Activated CD4-positive, alpha-beta memory T cell treated with anti-CD3 and anti-CD28 coated beads, Interleukin-2, amount 10 ng/mL, durations not matched to agents 7 days and 5 days (primary cell): ENCODE data around the gene DTNBP1. TPM values are rescaled to one million over a fixed set of nuclear protein-coding genes. Genes with fewer than 3 reads are reported as not detected.

ENCODE experiments used
- CTCF ChIA-PET: fragments of 350-600 bp; sonication (Branson Sonifier 250); formaldehyde crosslinking; loops from one replicate; lab custom pipeline; 2021; ENCODE audit warnings: antibody characterized with exemption, inconsistent platforms; lab: Charles Lee
- POLR2A ChIA-PET: fragments of 350-600 bp; sonication (Branson Sonifier 250); formaldehyde crosslinking; loops from one replicate; lab custom pipeline; 2021; ENCODE audit warnings: antibody characterized with exemption; lab: Charles Lee
- DNase-seq: peaks from one replicate; pipeline ENCODE4 v3.0.0-alpha.2; 2020
- H3K27ac Mint-ChIP-seq: one replicate; pipeline ENCODE4 v1.8.0; 2021; ENCODE audit warnings: mild to moderate bottlenecking, mixed read lengths
- H3K27me3 Mint-ChIP-seq: one replicate; pipeline ENCODE4 v1.8.0; 2021; ENCODE audit warnings: mixed read lengths
- H3K36me3 Mint-ChIP-seq: one replicate; pipeline ENCODE4 v1.8.0; 2021; ENCODE audit warnings: low read depth, mixed read lengths
- H3K4me1 Mint-ChIP-seq: one replicate; pipeline ENCODE4 v1.8.0; 2021; ENCODE audit warnings: mixed read lengths
- H3K4me3 Mint-ChIP-seq: one replicate; pipeline ENCODE4 v1.8.0; 2021; ENCODE audit warnings: mild to moderate bottlenecking, mixed read lengths
- H3K9me3 Mint-ChIP-seq: one replicate; pipeline ENCODE4 v1.8.0; 2021; ENCODE audit warnings: mixed read lengths
- total RNA-seq, 2 experiments: library from RNA; stranded (reverse); gene quantifications; one replicate each; pipeline ENCODE4 v1.2.3, GENCODE V29; 2021

DTNBP1 gene
- total RNA-seq, 2 experiments from 2014 or later, result 26.5 to 27.9 TPM

DNA sequence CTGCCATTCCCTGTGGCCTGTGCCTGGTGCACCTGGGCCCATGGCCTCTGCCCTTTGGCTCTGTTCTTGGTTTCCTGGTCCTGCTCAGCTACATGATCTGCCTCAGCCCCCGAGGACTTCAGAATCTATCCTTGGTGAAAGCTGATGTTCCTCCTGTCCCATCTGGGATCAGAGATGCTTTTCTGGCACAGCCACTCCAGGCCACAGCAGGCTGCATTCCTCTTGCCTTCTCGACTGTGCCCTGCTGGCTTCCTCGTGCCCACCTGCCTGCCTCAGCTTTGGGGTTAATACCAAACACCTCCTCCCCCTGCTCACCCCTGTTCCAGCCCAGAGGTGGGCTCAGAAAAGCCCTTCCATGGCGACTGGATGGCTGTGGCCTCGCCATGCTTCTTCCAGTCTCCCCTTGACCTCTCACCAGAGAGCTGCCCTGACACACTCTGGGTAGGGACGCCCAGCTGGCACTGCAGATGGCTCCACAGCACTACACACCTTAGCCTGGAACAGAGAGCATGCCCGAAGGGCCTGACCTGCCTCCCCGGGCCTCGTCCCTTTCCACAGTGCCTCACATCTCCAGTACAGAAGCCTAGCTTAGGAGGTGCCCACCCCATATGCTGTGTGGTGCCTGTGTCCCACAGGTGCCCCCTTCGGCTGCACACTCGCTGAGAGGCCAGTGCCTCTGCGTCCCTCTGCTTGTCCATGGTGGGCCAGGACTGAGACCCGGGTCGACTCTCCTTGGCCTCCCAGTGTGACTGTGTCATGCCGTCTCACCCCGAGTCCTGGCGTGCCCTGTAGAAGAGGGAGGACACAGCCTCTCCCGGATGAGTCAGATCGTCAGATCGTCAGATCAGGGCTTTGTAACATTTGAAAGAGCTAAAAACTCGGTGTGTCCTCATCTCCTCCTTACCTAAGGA is 148.8 kb downstream of the DTNBP1 start:
- H3K4me3 Mint-ChIP-seq, result no peak overlapping the region
- no peaks in the 10 kb centered on the region for H3K4me1 Mint-ChIP-seq
- no peaks in the 10 kb centered on the region for H3K9me3 Mint-ChIP-seq
- ChIA-PET POLR2A (interaction anchor here (0.6 kb wide), 1 partner anchor 264 kb away, joined by 3 read pairs; no protein-coding TSS in a partner anchor), CTCF (no interaction called here)
- peaks cover 52% of the 10 kb centered on the region for H3K36me3 Mint-ChIP-seq
- peak overlapping the region; percentile 14 for H3K27ac Mint-ChIP-seq
- no peak for DNase-seq
- H3K27me3 Mint-ChIP-seq, result no peaks in the 10 kb centered on the region

GRCh38 chr6:15513131-15513771 is 149.6 kb downstream of the DTNBP1 start:
- H3K4me1 Mint-ChIP-seq, result no peaks in the 10 kb centered on the region
- CTCF ChIA-PET, result no interaction called here
- H3K36me3 Mint-ChIP-seq, result peaks cover 58% of the 10 kb centered on the region
- no peak for DNase-seq
- H3K27ac Mint-ChIP-seq, result no peak overlapping the region
- POLR2A ChIA-PET, result no interaction called here
- no peaks in the 10 kb centered on the region for H3K9me3 Mint-ChIP-seq
- H3K4me3 Mint-ChIP-seq, result no peak overlapping the region
- no peaks in the 10 kb centered on the region for H3K27me3 Mint-ChIP-seq

GRCh38 chr6:15512721-15513120 is 150.1 kb downstream of the DTNBP1 start:
- Mint-ChIP-seq H3K36me3 (peaks cover 55% of the 10 kb centered on the region), H3K27ac (no peak overlapping the region), H3K4me3 (no peak overlapping the region), H3K9me3 (no peaks in the 10 kb centered on the region), H3K4me1 (no peaks in the 10 kb centered on the region), H3K27me3 (no peaks in the 10 kb centered on the region)
- CTCF ChIA-PET, result no interaction called here
- DNase-seq, result no peak
- POLR2A ChIA-PET, result no interaction called here

- H3K9me3 Mint-ChIP-seq, result no peaks in the 10 kb centered on the region
- H3K27me3 Mint-ChIP-seq, result no peaks in the 10 kb centered on the region
- H3K4me1 Mint-ChIP-seq, result no peaks in the 10 kb centered on the region
- H3K4me3 Mint-ChIP-seq, result no peak overlapping the region
- ChIA-PET CTCF (no interaction called here), POLR2A (no interaction called here)
- DNase-seq, result no peak
- no peak overlapping the region for H3K27ac Mint-ChIP-seq
- peaks cover 51% of the 10 kb centered on the region for H3K36me3 Mint-ChIP-seq
Measured at GRCh38 chr6:15512126-15512525, 150.7 kb downstream of the DTNBP1 start.

DNA sequence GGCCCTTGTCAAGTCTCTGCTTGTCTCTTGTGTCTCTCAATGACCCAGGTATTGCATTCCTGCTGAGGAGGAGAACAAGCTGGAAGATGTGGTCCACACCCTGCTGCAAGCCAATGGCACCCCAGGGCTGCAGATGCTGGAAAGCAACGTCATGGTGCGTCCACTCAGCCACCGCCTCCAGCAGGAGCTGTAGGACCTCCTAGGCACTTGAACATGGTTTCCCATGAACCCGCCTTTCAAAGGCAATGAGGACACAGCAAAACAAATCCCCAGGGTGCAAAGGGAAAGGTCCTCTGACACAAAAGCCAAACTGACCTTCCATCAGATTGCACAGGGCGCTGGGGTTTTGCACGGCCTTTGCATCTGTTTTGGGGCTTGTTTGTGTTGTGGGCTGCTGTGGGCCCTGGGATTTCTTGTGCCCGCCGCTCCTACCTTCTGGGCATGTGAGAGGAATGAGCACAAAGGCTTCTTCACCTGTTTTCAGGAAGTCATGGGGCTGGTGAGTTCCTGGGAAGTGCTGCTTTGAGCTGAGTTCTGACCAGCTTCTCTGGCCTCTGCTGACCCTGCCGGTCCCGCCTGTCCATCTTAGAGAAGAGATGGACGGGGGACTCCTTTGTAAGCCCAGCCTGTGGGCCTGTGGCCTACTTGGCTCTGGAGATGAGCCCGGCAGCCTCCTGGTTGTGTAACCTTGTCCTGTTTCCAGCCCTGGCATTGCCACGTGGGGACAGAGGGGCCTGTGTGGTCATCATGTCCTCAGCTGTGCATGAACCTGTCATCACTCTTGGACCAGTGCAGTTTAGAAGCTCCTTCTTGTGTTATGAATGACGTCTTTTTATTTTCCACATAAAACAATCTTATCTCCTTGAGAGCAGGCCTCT is 151.3 kb downstream of the DTNBP1 start:
- no peak for DNase-seq

GRCh38 chr6:15510536-15511247 is 152.1 kb downstream of the DTNBP1 start:
- no peaks in the 10 kb centered on the region for H3K27me3 Mint-ChIP-seq
- CTCF ChIA-PET, result no interaction called here
- H3K36me3 Mint-ChIP-seq, result peaks cover 43% of the 10 kb centered on the region
- DNase-seq, result no peak
- POLR2A ChIA-PET, result no interaction called here
- no peaks in the 10 kb centered on the region for H3K9me3 Mint-ChIP-seq
- no peaks in the 10 kb centered on the region for H3K4me1 Mint-ChIP-seq
- H3K27ac Mint-ChIP-seq, result no peak overlapping the region
- H3K4me3 Mint-ChIP-seq, result no peak overlapping the region

More for the DNA sequence above, 151.3 kb downstream of the DTNBP1 start:
- no peaks in the 10 kb centered on the region for H3K4me1 Mint-ChIP-seq
- H3K9me3 Mint-ChIP-seq, result no peaks in the 10 kb centered on the region
- POLR2A ChIA-PET, result no interaction called here
- no peaks in the 10 kb centered on the region for H3K27me3 Mint-ChIP-seq
- H3K36me3 Mint-ChIP-seq, result peaks cover 46% of the 10 kb centered on the region
- H3K27ac Mint-ChIP-seq, result no peak overlapping the region
- H3K4me3 Mint-ChIP-seq, result no peak overlapping the region
- CTCF ChIA-PET, result no interaction called here

- ChIA-PET CTCF (no interaction called here), POLR2A (no interaction called here)
- Mint-ChIP-seq H3K27ac (no peak overlapping the region), H3K4me3 (no peak overlapping the region), H3K36me3 (peaks cover 48% of the 10 kb centered on the region), H3K27me3 (no peaks in the 10 kb centered on the region), H3K9me3 (no peaks in the 10 kb centered on the region), H3K4me1 (no peaks in the 10 kb centered on the region)
- no peak for DNase-seq
Measured at GRCh38 chr6:15510121-15510520, 152.7 kb downstream of the DTNBP1 start.

- POLR2A ChIA-PET, result no interaction called here
- CTCF ChIA-PET, result no interaction called here
- peaks cover 44% of the 10 kb centered on the region for H3K36me3 Mint-ChIP-seq
- no peaks in the 10 kb centered on the region for H3K9me3 Mint-ChIP-seq
- no peaks in the 10 kb centered on the region for H3K27me3 Mint-ChIP-seq
- no peak overlapping the region for H3K27ac Mint-ChIP-seq
- H3K4me3 Mint-ChIP-seq, result no peak overlapping the region
- no peak for DNase-seq
- H3K4me1 Mint-ChIP-seq, result no peaks in the 10 kb centered on the region
Measured at GRCh38 chr6:15509335-15509933, 153.4 kb downstream of the DTNBP1 start.

DNA sequence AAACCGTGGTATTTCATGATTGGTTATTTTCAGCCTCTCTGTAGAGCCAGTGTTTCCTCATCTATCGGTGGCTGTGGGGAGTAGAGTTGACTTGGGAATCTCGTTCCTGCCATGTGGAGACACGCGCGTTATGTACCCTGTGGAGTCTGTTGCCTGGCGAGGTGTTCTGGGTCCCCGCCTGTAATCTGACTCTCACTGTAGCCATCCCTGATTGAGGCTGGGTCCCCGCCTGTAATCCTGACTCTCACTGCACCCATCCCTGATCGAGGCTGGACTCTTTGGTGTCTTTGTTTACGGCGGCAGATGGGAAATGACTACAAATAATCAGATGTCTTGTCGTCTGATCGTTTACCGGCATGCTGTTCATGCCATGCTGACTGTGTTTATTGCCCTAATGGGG is 153.9 kb downstream of the DTNBP1 start:
- no peaks in the 10 kb centered on the region for H3K27me3 Mint-ChIP-seq
- CTCF ChIA-PET, result no interaction called here

GRCh38 chr6:15508441-15508871 is 154.4 kb downstream of the DTNBP1 start:
- no peaks in the 10 kb centered on the region for H3K9me3 Mint-ChIP-seq
- H3K27me3 Mint-ChIP-seq, result no peaks in the 10 kb centered on the region
- peak overlapping the region; percentile 23 for H3K27ac Mint-ChIP-seq
- no peaks in the 10 kb centered on the region for H3K4me1 Mint-ChIP-seq
- CTCF ChIA-PET, result no interaction called here
- POLR2A ChIA-PET, result no interaction called here
- no peak for DNase-seq
- H3K36me3 Mint-ChIP-seq, result peaks cover 39% of the 10 kb centered on the region
- no peak overlapping the region for H3K4me3 Mint-ChIP-seq

More for the DNA sequence above, 153.9 kb downstream of the DTNBP1 start:
- POLR2A ChIA-PET, result no interaction called here
- H3K9me3 Mint-ChIP-seq, result no peaks in the 10 kb centered on the region
- H3K27ac Mint-ChIP-seq, result no peak overlapping the region
- no peaks in the 10 kb centered on the region for H3K4me1 Mint-ChIP-seq
- H3K36me3 Mint-ChIP-seq, result peaks cover 42% of the 10 kb centered on the region
- DNase-seq, result no peak
- no peak overlapping the region for H3K4me3 Mint-ChIP-seq

DNA sequence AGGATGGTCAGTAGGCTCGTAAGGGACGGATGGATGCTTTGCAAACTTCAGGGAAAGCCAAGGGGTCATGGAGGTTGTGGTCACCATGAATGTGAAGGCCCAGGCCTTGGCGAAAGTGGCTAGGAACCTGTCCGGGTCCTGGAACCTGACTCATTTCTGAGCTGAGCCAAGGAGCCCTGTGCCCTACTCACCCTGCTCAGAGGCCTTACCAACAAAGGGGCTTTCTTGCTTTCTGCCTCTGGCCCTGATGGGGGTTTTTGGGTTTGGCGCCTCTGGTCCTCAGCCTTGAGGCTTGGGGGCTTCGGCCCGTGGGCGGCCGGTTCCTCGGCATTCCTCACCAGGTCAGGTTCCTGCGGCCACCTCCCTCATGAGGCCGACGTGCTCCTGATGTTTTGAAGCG is 155.1 kb downstream of the DTNBP1 start:
- no peak for DNase-seq
- Mint-ChIP-seq H3K27ac (no peak overlapping the region), H3K36me3 (peaks cover 39% of the 10 kb centered on the region), H3K9me3 (no peaks in the 10 kb centered on the region), H3K27me3 (no peaks in the 10 kb centered on the region), H3K4me3 (no peak overlapping the region), H3K4me1 (no peaks in the 10 kb centered on the region)
- ChIA-PET POLR2A (no interaction called here), CTCF (no interaction called here)

- POLR2A ChIA-PET, result no interaction called here
- Mint-ChIP-seq H3K27me3 (no peaks in the 10 kb centered on the region), H3K36me3 (peaks cover 35% of the 10 kb centered on the region), H3K27ac (no peak overlapping the region), H3K4me3 (no peak overlapping the region), H3K9me3 (no peaks in the 10 kb centered on the region), H3K4me1 (no peaks in the 10 kb centered on the region)
- no peak for DNase-seq
- CTCF ChIA-PET, result no interaction called here
Measured at GRCh38 chr6:15507221-15507620, 155.6 kb downstream of the DTNBP1 start.
